Endothelial cell (in vitro differentiated cells): ENCODE measurements around the gene TPPP2. TPM values are rescaled to one million over a fixed set of nuclear protein-coding genes. Genes with fewer than 3 reads are reported as not detected.

Experiments
- DNase-seq: peaks from one replicate; pipeline ENCODE4 v3.0.0; 2021; ENCODE audit warnings: low spot score
- H3K27ac Mint-ChIP-seq: one replicate; pipeline ENCODE4 v1.8.0; 2021; ENCODE audit warnings: mixed read lengths, inconsistent platforms; ENCODE audit not compliant: unreplicated experiment
- H3K27me3 Mint-ChIP-seq: one replicate; pipeline ENCODE4 v1.8.0; 2021; ENCODE audit warnings: mild to moderate bottlenecking, moderate library complexity, mixed read lengths, inconsistent platforms; ENCODE audit not compliant: unreplicated experiment
- H3K36me3 Mint-ChIP-seq: one replicate; pipeline ENCODE4 v1.8.0; 2021; ENCODE audit warnings: mild to moderate bottlenecking, low read depth, mixed read lengths, inconsistent platforms; ENCODE audit not compliant: unreplicated experiment
- H3K4me1 Mint-ChIP-seq: one replicate; pipeline ENCODE4 v1.8.0; 2021; ENCODE audit warnings: mild to moderate bottlenecking, mixed read lengths, inconsistent platforms; ENCODE audit not compliant: unreplicated experiment
- H3K4me3 Mint-ChIP-seq: one replicate; pipeline ENCODE4 v1.8.0; 2021; ENCODE audit warnings: mild to moderate bottlenecking, mixed read lengths, inconsistent platforms; ENCODE audit not compliant: unreplicated experiment
- H3K9me3 Mint-ChIP-seq: one replicate; pipeline ENCODE4 v1.8.0; 2021; ENCODE audit warnings: mixed read lengths, inconsistent platforms; ENCODE audit not compliant: unreplicated experiment
- total RNA-seq: library from RNA; stranded (reverse); fragmentation: NEBNext Ultra II Directional; extraction: Animal tissue kit (Norgen Biotek cat#: 25700); gene quantifications from one replicate; pipeline ENCODE4 v1.2.1, GENCODE V29; 2021; ENCODE audit not compliant: unreplicated experiment
- TF ChIP-seq, protein P1 (sequence below): fragments of 200-600 bp; sonication (generic); IDR thresholded peaks from one replicate; pipeline ENCODE4 v1.5.0; 2021; ENCODE audit warnings: antibody characterized with exemption; ENCODE audit not compliant: unreplicated experiment

Gene TPPP2
- total RNA-seq, 1 donor from 2014 or later, result 0.62 TPM

DNA sequence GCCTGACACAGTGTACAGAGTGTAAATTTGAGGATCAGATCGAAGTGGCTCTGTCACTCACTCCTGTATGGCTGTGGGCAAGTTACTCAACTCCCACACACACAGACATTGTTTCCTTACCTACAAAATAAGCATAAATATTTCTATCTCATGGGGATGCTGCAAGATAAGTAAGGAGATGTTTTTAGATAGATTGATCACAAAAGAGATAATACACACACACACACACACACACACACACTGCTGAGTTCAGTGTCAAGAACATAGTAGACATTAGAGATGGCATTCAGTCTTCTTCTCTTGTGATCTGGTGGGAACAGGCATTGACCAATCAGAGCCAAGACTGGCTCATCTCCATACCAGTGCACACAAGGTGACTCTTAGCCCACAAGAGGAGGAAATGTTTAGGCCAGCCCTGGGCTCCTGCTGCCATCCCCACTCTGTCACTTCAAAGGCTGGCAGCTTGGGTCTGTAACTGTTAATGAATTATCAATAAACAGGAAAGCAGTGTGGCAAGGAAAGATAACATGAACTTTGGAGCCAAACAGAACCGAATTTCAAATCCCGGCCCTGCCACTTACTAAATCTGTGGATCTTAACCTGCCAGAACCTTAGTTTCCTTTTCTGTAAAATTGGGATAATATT lies 24.2 kb downstream of the TPPP2 start:
- TF ChIP-seq, protein P1, sequence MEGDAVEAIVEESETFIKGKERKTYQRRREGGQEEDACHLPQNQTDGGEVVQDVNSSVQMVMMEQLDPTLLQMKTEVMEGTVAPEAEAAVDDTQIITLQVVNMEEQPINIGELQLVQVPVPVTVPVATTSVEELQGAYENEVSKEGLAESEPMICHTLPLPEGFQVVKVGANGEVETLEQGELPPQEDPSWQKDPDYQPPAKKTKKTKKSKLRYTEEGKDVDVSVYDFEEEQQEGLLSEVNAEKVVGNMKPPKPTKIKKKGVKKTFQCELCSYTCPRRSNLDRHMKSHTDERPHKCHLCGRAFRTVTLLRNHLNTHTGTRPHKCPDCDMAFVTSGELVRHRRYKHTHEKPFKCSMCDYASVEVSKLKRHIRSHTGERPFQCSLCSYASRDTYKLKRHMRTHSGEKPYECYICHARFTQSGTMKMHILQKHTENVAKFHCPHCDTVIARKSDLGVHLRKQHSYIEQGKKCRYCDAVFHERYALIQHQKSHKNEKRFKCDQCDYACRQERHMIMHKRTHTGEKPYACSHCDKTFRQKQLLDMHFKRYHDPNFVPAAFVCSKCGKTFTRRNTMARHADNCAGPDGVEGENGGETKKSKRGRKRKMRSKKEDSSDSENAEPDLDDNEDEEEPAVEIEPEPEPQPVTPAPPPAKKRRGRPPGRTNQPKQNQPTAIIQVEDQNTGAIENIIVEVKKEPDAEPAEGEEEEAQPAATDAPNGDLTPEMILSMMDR, result no peak
- no peaks in the 10 kb centered on the region for H3K9me3 Mint-ChIP-seq
- DNase-seq, result no peak
- H3K27me3 Mint-ChIP-seq, result peaks cover 3% of the 10 kb centered on the region
- no peak overlapping the region for H3K4me3 Mint-ChIP-seq
- no peaks in the 10 kb centered on the region for H3K4me1 Mint-ChIP-seq
- H3K36me3 Mint-ChIP-seq, result no peaks in the 10 kb centered on the region
- no peak overlapping the region for H3K27ac Mint-ChIP-seq

DNA sequence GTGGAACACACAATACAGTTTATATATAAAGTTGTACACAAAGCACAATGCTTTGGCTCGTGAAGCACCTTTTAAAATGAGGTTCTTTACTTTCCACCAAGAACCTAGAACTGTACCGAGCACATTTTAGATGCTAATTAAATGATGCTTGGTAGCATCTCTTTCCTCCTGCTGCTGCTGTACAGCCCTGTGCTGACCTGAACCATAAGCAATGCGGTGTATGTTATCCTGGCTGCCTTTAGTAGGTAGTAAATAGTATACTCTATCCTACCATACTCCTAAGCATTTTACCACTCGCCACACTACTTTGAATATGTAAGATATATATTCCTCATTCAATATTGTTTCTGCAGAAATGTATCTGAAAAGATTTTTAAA lies 24.7 kb downstream of the TPPP2 start:
- no peaks in the 10 kb centered on the region for H3K4me1 Mint-ChIP-seq
- H3K4me3 Mint-ChIP-seq, result no peak overlapping the region
- no peaks in the 10 kb centered on the region for H3K9me3 Mint-ChIP-seq
- DNase-seq, result no peak
- no peaks in the 10 kb centered on the region for H3K36me3 Mint-ChIP-seq
- no peak overlapping the region for H3K27ac Mint-ChIP-seq
- TF ChIP-seq, protein P1, result no peak
- peaks cover 5% of the 10 kb centered on the region for H3K27me3 Mint-ChIP-seq

- H3K9me3 Mint-ChIP-seq, result no peaks in the 10 kb centered on the region
- H3K4me1 Mint-ChIP-seq, result no peaks in the 10 kb centered on the region
- no peak for DNase-seq
- no peak overlapping the region for H3K4me3 Mint-ChIP-seq
- no peak overlapping the region for H3K27ac Mint-ChIP-seq
- H3K27me3 Mint-ChIP-seq, result peaks cover 7% of the 10 kb centered on the region
- TF ChIP-seq, protein P1, result no peak
- H3K36me3 Mint-ChIP-seq, result no peaks in the 10 kb centered on the region
Measured at GRCh38 chr14:21055432-21056117, 25.6 kb downstream of the TPPP2 start.

DNA sequence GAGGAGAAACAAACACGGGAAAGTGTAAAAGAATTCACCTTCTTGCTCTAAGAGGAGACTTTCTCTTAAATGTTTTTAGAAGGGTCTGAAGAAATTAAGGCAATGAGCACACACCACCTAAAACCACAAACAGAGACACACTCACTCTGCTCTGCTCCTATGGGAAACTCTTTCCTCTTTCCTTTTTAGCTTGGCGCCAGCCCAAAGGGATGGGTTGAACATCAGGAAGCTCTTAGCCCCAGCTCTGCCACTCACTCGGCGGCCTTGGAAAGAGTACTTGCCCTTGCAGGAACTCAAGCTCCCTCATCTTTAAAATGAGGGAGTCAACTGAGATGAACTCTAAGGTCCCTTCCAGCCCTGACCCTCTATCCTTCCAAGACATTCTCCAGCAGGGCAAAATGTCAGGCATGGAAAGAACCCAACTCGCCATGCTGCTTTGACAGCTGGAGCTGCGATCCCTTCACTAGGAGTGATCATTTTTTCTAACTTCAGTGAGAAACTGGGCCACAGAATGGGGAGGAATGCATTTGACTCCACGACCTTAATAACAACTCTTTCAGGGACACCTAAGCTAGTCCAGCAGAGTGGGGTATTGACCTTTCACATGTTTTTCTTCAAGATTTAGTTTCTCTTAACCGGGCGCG lies 26.6 kb downstream of the TPPP2 start:
- DNase-seq, result no peak
- TF ChIP-seq, protein P1, result no peak
- peaks cover 6% of the 10 kb centered on the region for H3K27me3 Mint-ChIP-seq
- no peak overlapping the region for H3K4me3 Mint-ChIP-seq
- H3K27ac Mint-ChIP-seq, result no peak overlapping the region
- H3K9me3 Mint-ChIP-seq, result no peaks in the 10 kb centered on the region
- no peaks in the 10 kb centered on the region for H3K36me3 Mint-ChIP-seq
- no peaks in the 10 kb centered on the region for H3K4me1 Mint-ChIP-seq
